HG03025 (cell line): Measurements from ENCODE around the gene VPS18.

ENCODE experiments used
- ATAC-seq: cut with Tn5 transposase; IDR thresholded peaks from one replicate; pipeline ENCODE4 v1.9.1; 2021; ENCODE audit warnings: mild to moderate bottlenecking, moderate library complexity; ENCODE audit not compliant: unreplicated experiment, low FRiP score

The VPS18 gene

GRCh38 chr15:40952301-40952900, 58.2 kb downstream of the VPS18 start:
- ATAC-seq = no peak

- peak; percentile 81 for ATAC-seq
Measured at GRCh38 chr15:40952901-40953712, 58.9 kb downstream of the VPS18 start, which contains the start of gene CHAC1. TSS of gene CHAC1 (plus strand) at chr15:40953471. CDS start at chr15:40953584, 113 bp downstream.
